ENCODE data around the gene ADAM23.

The ADAM23 gene

GRCh38 chr2:206642075-206643025 lies 199.0 kb downstream of the ADAM23 start, which contains the start of gene FAM237A:
TSS of gene FAM237A (plus strand) at chr2:206642487. CDS start at chr2:206644237, 1,750 bp downstream.
- peak; percentile 58 for DNase-seq (ENCODE audit: low read depth)

- DNase-seq (ENCODE audit: low read depth): peak; percentile 5
Measured at GRCh38 chr2:206647985-206648384, 204.7 kb downstream of the ADAM23 start.

GRCh38 chr2:206657087-206657486 lies 213.8 kb downstream of the ADAM23 start:
- no peak for DNase-seq (ENCODE audit: low read depth)

GRCh38 chr2:206665251-206665650 lies 221.9 kb downstream of the ADAM23 start:
- DNase-seq (ENCODE audit: low read depth): no peak
